Renal pelvis (tissue), 12 donors: ENCODE results near the gene BMP8B. TPM values are rescaled to one million over a fixed set of nuclear protein-coding genes. Genes with fewer than 3 reads are reported as not detected.
"Not testable (repeated sequence)": the region's sequence is repeated elsewhere in the genome, so short reads cannot be mapped to it uniquely, and the experiment has no call there.

Source experiments
- DNase-seq: peaks from one replicate; pipeline ENCODE4 v3.0.0-alpha.2; 2013
- long read RNA-seq, 16 experiments: transcript quantifications; one replicate each; lab custom pipeline, GENCODE V29; 2026
- polyA plus RNA-seq, 3 donors: library from polyadenylated mRNA; unstranded; fragments of 120-200 nt; gene quantifications; one replicate each; pipeline ENCODE4 v1.2.1, GENCODE V29; 2013; ENCODE audit not compliant: insufficient read length in 3 of 3

The BMP8B gene, protein sequence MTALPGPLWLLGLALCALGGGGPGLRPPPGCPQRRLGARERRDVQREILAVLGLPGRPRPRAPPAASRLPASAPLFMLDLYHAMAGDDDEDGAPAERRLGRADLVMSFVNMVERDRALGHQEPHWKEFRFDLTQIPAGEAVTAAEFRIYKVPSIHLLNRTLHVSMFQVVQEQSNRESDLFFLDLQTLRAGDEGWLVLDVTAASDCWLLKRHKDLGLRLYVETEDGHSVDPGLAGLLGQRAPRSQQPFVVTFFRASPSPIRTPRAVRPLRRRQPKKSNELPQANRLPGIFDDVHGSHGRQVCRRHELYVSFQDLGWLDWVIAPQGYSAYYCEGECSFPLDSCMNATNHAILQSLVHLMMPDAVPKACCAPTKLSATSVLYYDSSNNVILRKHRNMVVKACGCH
- polyA plus RNA-seq = 1 to 10 TPM; 1.6 to 3.4 (median 2.8) TPM
- long read RNA-seq, donor 1 = 0 reads
- long read RNA-seq, donor 2 = 0 reads
- long read RNA-seq, donor 3 = 0 reads
- long read RNA-seq, donor 4 = 0 reads
- long read RNA-seq, donor 5 = 0 reads
- long read RNA-seq, donor 6, full-length matches to known transcripts = 1 of 1 reads
- long read RNA-seq, donor 6, partial matches to known transcripts = 0 of 1 reads
- long read RNA-seq, donor 6, other reads (novel, unspliced or antisense) = 0 of 1 reads
- long read RNA-seq, donor 7, full-length matches to known transcripts = 1 of 1 reads
- long read RNA-seq, donor 7, partial matches to known transcripts = 0 of 1 reads
- long read RNA-seq, donor 7, other reads (novel, unspliced or antisense) = 0 of 1 reads
- long read RNA-seq, donor 8 = 0 reads
- long read RNA-seq, donor 9 = 0 reads
- long read RNA-seq, donor 10 = 0 reads
- long read RNA-seq, donor 11 = 0 reads
- long read RNA-seq, donor 12, full-length matches to known transcripts = 1 of 1 reads
- long read RNA-seq, donor 12, partial matches to known transcripts = 0 of 1 reads
- long read RNA-seq, donor 12, other reads (novel, unspliced or antisense) = 0 of 1 reads
- long read RNA-seq, donor 13 = 0 reads
- long read RNA-seq, donor 14 = 0 reads
- long read RNA-seq, donor 15 = 0 reads
- long read RNA-seq, donor 16 = 0 reads

- DNase-seq = no peak
These were observed at the start of gene BMP8B for GRCh38 chr1:39788758-39789570. Gene BMP8B, minus strand, starts transcription at chr1:39788865. Its CDS starts 380 bp downstream, at chr1:39788485.

GRCh38 chr1:39836595-39837110 lies 48.0 kb upstream of the BMP8B start:
- DNase-seq = no peak

GRCh38 chr1:39835935-39836594 lies 47.4 kb upstream of the BMP8B start:
- DNase-seq = no peak

GRCh38 chr1:39835110-39835509 lies 46.4 kb upstream of the BMP8B start:
- no peak for DNase-seq

DNA sequence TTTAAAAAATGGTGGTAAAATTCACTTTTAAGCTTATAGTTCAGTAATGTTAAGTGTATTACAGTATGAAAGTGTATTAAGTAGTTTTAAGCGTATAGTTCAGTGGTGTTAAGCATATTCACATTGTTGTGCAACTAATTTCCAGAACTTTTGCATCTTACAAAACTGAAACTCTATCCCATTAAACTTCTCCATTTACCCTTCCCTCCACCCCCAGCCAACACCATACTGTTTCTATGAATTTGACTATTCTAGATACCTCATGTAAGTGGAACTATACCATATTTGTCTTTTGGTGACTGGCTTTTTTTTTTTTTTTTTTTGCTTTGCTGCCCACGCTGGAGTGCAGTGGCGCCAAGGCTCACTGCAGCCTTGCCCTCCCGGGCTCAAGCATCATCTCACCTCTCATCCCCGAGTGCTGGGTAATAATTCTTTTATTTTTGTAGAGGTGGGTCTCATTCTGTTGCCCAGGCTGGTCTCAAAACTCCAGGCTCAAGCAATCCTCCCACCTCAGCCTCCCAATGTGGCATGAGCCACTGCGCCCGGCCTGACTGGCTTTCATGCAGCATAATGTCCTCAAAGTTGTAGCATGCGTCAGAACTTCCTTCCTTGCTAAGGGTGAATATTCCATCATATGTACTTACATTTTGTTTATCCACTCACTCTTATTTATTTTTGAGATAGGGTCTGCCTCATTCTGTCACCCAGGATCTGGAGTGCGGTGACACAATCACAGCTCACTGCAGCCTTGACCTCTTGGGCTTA lies 45.1 kb upstream of the BMP8B start:
- DNase-seq = no peak

- DNase-seq = no peak
These were observed 44.5 kb upstream of the BMP8B start for GRCh38 chr1:39833121-39833520.

- no peak for DNase-seq
These were observed 43.6 kb upstream of the BMP8B start for GRCh38 chr1:39832294-39832693.

- no peak for DNase-seq
These were observed 41.3 kb upstream of the BMP8B start for GRCh38 chr1:39829791-39830533.

DNA sequence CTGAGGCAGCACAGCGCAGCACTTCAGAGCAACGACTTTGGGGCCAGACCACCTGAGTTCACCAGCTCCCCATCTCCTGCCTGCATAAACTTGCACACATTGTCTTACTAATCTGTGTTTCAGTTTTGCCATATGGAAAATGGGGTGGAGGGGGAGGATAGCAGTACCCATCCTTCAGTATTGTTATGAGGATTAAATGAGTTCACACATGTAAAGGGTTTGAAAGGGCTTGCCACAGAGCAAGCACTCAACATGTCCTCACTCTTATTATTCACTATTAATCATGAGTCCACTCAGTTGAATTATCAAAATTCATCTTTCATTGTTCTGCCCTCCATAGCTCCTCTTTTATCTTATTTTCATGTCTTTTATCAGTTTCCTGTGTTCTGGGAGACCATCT lies 40.1 kb upstream of the BMP8B start:
- no peak for DNase-seq

- DNase-seq = not testable (repeated sequence)
These were observed 39.6 kb upstream of the BMP8B start for GRCh38 chr1:39828255-39828654.

GRCh38 chr1:39827201-39827600 lies 38.5 kb upstream of the BMP8B start:
- no peak for DNase-seq

- no peak for DNase-seq
These were observed 37.9 kb upstream of the BMP8B start for GRCh38 chr1:39826583-39826982.

DNA sequence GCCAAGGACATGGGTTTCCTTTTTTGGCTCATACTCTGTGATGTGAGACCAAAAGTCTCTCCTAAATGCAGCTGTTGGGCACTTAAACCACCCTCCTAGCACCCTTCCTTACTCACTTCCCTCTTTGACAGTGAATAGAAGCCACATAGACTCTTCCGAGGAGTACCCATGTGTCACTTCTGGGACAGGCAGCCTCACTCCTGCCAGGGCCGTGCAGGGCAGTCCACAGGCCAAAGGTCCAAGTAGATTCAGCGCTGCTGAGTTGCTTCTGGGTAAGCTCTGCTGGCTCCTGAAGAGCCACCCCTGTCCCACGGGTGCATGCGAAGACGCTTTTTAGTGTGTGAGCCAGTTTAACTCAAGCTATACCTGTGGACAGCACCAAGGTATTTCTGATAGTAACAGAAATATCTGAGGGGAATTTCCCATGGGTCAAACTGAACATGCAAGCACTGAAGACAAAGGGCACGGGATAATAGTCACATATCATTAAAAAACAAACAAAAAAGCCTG lies 36.8 kb upstream of the BMP8B start:
- DNase-seq = no peak

- not testable (repeated sequence) for DNase-seq
These were observed 34.8 kb upstream of the BMP8B start for GRCh38 chr1:39823450-39823849.

GRCh38 chr1:39822146-39822545 lies 33.5 kb upstream of the BMP8B start:
- no peak for DNase-seq

DNA sequence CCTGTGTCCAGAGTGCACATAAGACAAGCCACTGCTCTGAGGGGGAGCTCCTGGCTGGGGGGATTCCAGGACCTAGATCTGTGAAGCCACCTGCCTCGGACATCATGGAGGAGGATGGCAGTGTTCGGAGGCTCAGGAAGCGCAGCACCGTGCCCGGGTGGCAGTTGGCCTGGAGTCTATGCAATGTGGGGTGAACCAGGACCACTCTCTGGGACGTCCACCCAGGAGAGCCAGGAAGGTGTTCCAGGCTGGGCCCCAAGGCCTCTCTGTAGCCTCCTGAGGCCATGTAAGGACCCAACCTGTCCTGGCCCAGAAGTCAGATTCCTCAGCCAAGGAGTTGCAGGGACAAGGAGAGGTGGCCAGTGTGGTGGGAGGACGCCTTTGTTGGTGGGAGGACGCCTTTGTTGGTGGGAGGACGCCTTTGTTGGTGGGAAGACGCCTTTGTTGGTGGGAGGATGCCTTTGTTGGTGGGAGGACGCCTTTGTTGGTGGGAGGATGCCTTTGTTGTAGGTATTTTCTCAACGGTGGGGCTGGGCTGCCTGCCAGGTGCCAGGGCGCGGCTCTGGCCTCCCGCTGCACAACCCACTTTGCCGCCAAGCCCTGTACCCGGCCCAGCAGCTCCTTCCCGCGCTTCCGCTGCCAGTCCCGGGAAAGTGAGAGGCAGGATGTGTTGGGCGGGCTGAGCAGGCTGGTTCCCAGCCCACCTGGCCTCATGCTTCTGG lies 30.6 kb upstream of the BMP8B start:
- DNase-seq = no peak

GRCh38 chr1:39818482-39818881 lies 29.8 kb upstream of the BMP8B start:
- no peak for DNase-seq
